Choroid plexus epithelial cell (primary cell): ENCODE data around the gene URI1.

ENCODE experiments used
- DNase-seq: peaks from one replicate; pipeline ENCODE4 v3.0.0-alpha.2; 2010; ENCODE audit warnings: low read depth
- H3K4me3 ChIP-seq: 2 replicates; pipeline ENCODE4 v1.5.1; 2011; ENCODE audit warnings: low read depth, mild to moderate bottlenecking, control low read depth, low read length, moderate library complexity
- CTCF ChIP-seq: conservative IDR thresholded peaks from 2 replicates; pipeline ENCODE4 v1.5.1; 2011; ENCODE audit warnings: low read depth, mild to moderate bottlenecking, control low read depth, inconsistent platforms, low read length, moderate library complexity

The URI1 gene

GRCh38 chr19:30054210-30054609 lies 112.2 kb downstream of the URI1 start:
- no peak overlapping the region for H3K4me3 ChIP-seq
- no peak for TF ChIP-seq CTCF
- no peak for DNase-seq

GRCh38 chr19:30056580-30056979 lies 114.5 kb downstream of the URI1 start:
- no peak for DNase-seq
- no peak overlapping the region for H3K4me3 ChIP-seq
- TF ChIP-seq CTCF, result no peak

DNA sequence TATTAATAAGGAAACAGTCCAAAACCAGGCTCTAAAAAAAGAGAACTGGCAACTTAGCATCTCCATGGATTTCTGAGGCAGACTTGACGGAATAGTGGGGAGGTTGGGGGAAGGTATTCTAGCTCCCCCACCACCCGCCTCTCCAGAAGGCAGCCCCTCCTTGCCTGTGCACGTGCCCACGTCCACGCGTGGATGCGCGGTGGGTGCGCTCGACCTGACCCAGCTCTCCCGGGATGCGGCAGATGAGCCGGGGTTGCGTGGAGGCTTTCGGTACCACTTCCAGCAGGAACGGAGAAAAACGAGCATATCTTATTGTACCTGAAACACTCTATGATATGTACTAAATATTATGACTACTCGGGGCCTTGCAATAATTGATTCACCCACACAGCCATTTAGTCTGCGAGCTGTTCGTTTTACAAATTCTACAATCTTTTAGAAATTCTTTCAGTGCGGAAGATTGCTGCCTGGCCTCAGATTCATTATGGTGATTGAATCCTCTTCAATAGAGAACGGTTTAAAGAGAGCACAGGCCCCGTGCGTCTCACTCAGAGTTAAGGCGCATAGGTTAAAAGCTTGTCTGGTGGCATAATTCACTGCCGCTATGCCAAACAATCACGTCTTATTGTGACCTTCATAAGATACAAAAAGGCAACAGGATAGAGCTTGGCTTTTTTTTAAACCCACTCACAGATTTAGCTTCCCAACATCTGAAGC lies 117.9 kb downstream of the URI1 start:
- no peak for TF ChIP-seq CTCF
- no peak for DNase-seq
- H3K4me3 ChIP-seq, result no peak overlapping the region

DNA sequence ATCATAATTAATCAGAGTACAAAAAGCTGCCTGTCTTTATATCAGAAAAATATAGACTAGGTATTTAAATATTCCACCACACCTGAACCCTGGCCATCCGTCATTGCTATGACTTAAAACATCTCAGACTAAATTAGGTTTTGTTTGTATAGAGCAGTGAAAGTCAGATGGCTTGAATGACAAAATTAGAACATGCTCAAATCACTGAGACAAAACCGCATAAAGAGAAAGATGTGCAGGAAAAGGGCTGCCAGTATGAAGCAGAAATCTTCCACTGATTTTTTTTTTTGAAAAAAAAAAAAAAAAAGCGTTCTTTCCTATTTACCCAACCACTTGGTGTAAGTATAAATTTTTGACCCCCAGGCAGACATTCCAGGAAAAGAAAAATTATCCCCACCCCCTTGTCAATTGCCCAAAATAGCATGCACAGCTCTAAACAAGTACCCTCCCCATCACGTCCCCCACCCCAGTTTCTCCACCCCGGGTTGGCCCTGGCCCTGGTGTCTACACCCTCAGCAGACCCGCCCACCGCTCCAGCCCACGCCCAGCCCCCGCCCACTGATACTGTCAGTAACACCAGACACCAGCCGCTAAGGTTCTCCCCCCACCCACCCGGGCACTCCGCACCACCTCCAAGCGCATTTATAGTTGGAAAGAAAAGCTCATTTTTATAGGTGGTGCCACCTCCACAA lies 118.6 kb downstream of the URI1 start:
- no peak overlapping the region for H3K4me3 ChIP-seq
- TF ChIP-seq CTCF, result no peak
- no peak for DNase-seq

DNA sequence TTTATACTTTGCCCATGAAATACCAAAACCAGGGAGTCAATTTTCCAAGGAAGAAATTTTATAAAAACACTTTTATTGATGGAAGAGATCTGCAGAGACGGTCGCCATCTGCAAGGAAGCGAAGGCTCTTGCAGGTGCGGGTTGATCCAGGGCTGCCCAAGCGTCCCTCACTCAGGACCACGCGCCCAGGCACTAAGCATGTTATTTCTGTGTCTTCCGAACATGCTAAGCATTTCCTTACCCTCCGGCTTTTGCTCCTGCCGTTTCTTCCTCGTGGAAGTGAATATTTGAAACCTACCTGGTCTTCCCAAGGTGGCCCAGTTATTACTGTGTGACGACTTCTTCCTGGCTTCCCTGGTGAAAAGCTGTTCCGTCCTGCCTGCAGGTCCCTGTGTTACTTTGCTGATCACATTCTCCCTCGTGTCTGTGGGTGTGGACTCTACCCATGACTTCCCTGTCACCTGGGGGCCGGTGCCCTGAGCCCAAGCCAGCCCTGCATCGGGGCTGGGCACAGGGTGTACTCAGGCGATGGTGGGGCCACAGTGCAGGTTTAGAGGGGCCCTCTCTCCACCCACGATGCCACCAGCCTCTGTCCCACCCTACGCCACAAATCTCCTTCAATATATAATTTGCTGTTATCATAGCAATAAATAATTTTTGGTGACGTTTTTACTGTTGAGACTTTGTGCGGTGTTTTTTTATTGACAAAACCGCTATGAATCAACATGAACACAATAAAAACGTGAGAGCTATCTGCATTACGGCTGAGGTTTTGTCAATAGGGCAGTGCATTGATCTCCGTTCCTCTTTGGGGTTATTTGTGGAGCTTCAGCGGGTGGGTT lies 119.4 kb downstream of the URI1 start:
- no peak for TF ChIP-seq CTCF
- no peak for DNase-seq
- no peak overlapping the region for H3K4me3 ChIP-seq

GRCh38 chr19:30062065-30062906 lies 120.2 kb downstream of the URI1 start:
- DNase-seq, result no peak
- no peak for TF ChIP-seq CTCF
- H3K4me3 ChIP-seq, result no peak overlapping the region
